HEK293 (cell line): ENCODE data around the gene GABRD.
A peak's percentile ranks its signal among the peaks of the same experiment; 100 is the strongest.

Experiments used
- CTCF ChIA-PET: fragments of 350-600 bp; formaldehyde crosslinking; extraction: SDS; loops from one replicate; lab custom pipeline; 2021; ENCODE audit warnings: antibody characterized with exemption; lab: Yijun Ruan, JAX
- POLR2A ChIA-PET: fragments of 300-600 bp; formaldehyde crosslinking; extraction: SDS; loops from one replicate; lab custom pipeline; 2020; ENCODE audit warnings: antibody characterized with exemption, inconsistent platforms; lab: Yijun Ruan, JAX
- H3K27ac ChIP-seq: fragments of 200-500 bp; sonication (Bioruptor generic); 2 replicates; pipeline ENCODE4 v1.5.1; 2014; ENCODE audit warnings: low read depth, low read length, control low read depth, inconsistent platforms; ENCODE audit errors: extremely low read depth
- H3K36me3 ChIP-seq, 2 experiments: fragments of 200-500 bp in 1 of 2; sonication (Bioruptor generic) in 1 of 2; 1 replicate in 1 of 2; 2 replicates in 1 of 2; pipeline ENCODE4 v1.5.1; 2014 to 2017; ENCODE audit warnings: inconsistent platforms in 2 of 2, low read length in 2 of 2; ENCODE audit not compliant: control insufficient read depth in 2 of 2, insufficient read depth in 1 of 2
- H3K4me1 ChIP-seq: fragments of 200-500 bp; sonication (Bioruptor generic); 2 replicates; pipeline ENCODE4 v1.5.1; 2014; ENCODE audit warnings: mild to moderate bottlenecking, low read length, inconsistent platforms; ENCODE audit not compliant: control insufficient read depth, insufficient read depth
- H3K4me3 ChIP-seq: 2 replicates; pipeline ENCODE4 v1.5.1; 2011; ENCODE audit warnings: low read depth, mild to moderate bottlenecking, control low read depth, low read length, moderate library complexity
- H3K9me3 ChIP-seq: fragments of 200-500 bp; sonication (Bioruptor generic); 2 replicates; pipeline ENCODE4 v1.5.1; 2014; ENCODE audit warnings: low read depth, low read length, inconsistent platforms; ENCODE audit not compliant: control insufficient read depth, insufficient read depth
- EGR2 ChIP-seq: fragments of 450-650 bp; formaldehyde crosslinking; IDR thresholded peaks from 2 replicates; pipeline ENCODE4 v1.5.1; 2016; ENCODE audit warnings: low read depth, missing biosample characterization, missing genetic modification characterization
- GLI4 ChIP-seq: fragments of 450-650 bp; formaldehyde crosslinking; IDR thresholded peaks from 2 replicates; pipeline ENCODE4 v1.5.1; 2016; ENCODE audit warnings: missing biosample characterization, missing genetic modification characterization
- RBAK ChIP-seq: fragments of 450-650 bp; formaldehyde crosslinking; IDR thresholded peaks from 2 replicates; pipeline ENCODE4 v1.5.1; 2016; ENCODE audit warnings: missing biosample characterization, missing genetic modification characterization
- ZBTB17 ChIP-seq: fragments of 450-650 bp; formaldehyde crosslinking; IDR thresholded peaks from 2 replicates; pipeline ENCODE4 v1.5.1; 2016; ENCODE audit warnings: missing biosample characterization, missing genetic modification characterization
- ZIC2 ChIP-seq: fragments of 450-650 bp; formaldehyde crosslinking; IDR thresholded peaks from 2 replicates; pipeline ENCODE4 v1.5.1; 2016; ENCODE audit warnings: missing biosample characterization, missing genetic modification characterization
- ZNF174 ChIP-seq: fragments of 450-650 bp; formaldehyde crosslinking; IDR thresholded peaks from 2 replicates; pipeline ENCODE4 v1.5.0; 2017; ENCODE audit warnings: missing biosample characterization, mild to moderate bottlenecking, missing genetic modification characterization
- ZNF248 ChIP-seq: fragments of 450-650 bp; formaldehyde crosslinking; IDR thresholded peaks from 2 replicates; pipeline ENCODE4 v1.5.1; 2017; ENCODE audit warnings: missing biosample characterization, missing genetic modification characterization
- ZNF426 ChIP-seq: fragments of 450-650 bp; formaldehyde crosslinking; IDR thresholded peaks from 2 replicates; pipeline ENCODE4 v1.5.1; 2017; ENCODE audit warnings: missing biosample characterization, missing genetic modification characterization, mild to moderate bottlenecking, inconsistent platforms, moderate library complexity
- ZNF548 ChIP-seq: fragments of 450-650 bp; formaldehyde crosslinking; IDR thresholded peaks from 2 replicates; pipeline ENCODE4 v1.5.1; 2016; ENCODE audit warnings: missing biosample characterization, missing genetic modification characterization
- ZNF558 ChIP-seq: fragments of 450-650 bp; formaldehyde crosslinking; IDR thresholded peaks from 2 replicates; pipeline ENCODE4 v1.5.1; 2016; ENCODE audit warnings: missing biosample characterization, missing genetic modification characterization
- ZNF837 ChIP-seq: fragments of 450-650 bp; formaldehyde crosslinking; IDR thresholded peaks from 2 replicates; pipeline ENCODE4 v1.5.1; 2016; ENCODE audit warnings: missing biosample characterization, missing genetic modification characterization
- TF ChIP-seq, protein P1 (sequence below): fragments of 450-650 bp; formaldehyde crosslinking; IDR thresholded peaks from 2 replicates; pipeline ENCODE4 v1.5.1; 2016; ENCODE audit warnings: missing biosample characterization, missing genetic modification characterization
- TF ChIP-seq, protein P2 (sequence below): fragments of 450-650 bp; formaldehyde crosslinking; IDR thresholded peaks from 2 replicates; pipeline ENCODE4; 2016; ENCODE audit warnings: missing biosample characterization, missing genetic modification characterization
- TF ChIP-seq, protein P3 (sequence below): fragments of 450-650 bp; formaldehyde crosslinking; conservative IDR thresholded peaks from 2 replicates; pipeline ENCODE4 v1.5.1; 2016; ENCODE audit warnings: low read depth, missing biosample characterization, missing genetic modification characterization
- TF ChIP-seq, protein P4 (sequence below): fragments of 450-650 bp; formaldehyde crosslinking; IDR thresholded peaks from 2 replicates; pipeline ENCODE4 v1.5.1; 2016; ENCODE audit warnings: missing biosample characterization, missing genetic modification characterization
- TF ChIP-seq, protein P5 (sequence below): fragments of 450-650 bp; formaldehyde crosslinking; IDR thresholded peaks from 2 replicates; pipeline ENCODE4 v1.5.1; 2016; ENCODE audit warnings: missing biosample characterization, missing genetic modification characterization, low read depth

GABRD gene

DNA sequence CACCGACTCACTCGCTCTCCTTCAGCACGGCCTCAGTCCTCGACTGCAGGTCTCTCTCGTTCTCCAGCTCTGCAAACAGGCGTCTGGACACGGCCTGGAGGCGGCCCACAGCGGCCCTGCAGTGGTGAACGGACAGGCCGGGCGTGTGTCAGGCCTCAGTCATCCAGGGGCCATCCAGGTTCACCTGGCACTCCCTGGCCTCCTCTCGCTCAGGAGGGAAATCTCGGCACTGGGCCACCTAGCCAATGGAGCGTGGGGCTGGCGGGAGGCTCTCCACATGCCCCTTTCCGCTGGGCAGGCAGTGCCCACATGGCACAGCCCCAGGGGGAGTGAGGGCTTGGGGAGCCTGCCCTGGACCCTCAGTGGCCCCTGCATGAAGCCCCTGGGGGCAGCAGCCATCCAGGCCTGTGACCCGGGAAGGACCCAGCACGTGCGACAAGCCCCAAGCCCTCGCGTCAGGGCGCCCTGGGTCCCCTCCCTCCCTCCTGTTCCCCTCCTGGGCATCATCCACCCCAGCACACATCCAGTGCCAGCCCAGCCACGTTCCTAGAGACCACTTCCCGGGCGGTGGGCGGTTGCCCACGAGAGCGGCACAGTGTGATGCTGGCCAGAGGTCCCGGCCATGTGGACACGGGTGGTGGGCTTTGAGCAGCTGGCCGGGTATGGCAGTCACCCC lies 33.6 kb upstream of the GABRD start (continued):
- TF ChIP-seq, protein P1, sequence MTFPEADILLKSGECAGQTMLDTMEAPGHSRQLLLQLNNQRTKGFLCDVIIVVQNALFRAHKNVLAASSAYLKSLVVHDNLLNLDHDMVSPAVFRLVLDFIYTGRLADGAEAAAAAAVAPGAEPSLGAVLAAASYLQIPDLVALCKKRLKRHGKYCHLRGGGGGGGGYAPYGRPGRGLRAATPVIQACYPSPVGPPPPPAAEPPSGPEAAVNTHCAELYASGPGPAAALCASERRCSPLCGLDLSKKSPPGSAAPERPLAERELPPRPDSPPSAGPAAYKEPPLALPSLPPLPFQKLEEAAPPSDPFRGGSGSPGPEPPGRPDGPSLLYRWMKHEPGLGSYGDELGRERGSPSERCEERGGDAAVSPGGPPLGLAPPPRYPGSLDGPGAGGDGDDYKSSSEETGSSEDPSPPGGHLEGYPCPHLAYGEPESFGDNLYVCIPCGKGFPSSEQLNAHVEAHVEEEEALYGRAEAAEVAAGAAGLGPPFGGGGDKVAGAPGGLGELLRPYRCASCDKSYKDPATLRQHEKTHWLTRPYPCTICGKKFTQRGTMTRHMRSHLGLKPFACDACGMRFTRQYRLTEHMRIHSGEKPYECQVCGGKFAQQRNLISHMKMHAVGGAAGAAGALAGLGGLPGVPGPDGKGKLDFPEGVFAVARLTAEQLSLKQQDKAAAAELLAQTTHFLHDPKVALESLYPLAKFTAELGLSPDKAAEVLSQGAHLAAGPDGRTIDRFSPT (tag by site-specific recombination): no peak
- TF ChIP-seq, protein P2, sequence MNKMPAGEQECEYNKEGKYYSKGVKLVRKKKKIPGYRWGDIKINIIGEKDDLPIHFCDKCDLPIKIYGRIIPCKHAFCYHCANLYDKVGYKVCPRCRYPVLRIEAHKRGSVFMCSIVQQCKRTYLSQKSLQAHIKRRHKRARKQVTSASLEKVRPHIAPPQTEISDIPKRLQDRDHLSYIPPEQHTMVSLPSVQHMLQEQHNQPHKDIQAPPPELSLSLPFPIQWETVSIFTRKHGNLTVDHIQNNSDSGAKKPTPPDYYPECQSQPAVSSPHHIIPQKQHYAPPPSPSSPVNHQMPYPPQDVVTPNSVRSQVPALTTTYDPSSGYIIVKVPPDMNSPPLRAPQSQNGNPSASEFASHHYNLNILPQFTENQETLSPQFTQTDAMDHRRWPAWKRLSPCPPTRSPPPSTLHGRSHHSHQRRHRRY (tag by site-specific recombination): no peak
- TF ChIP-seq ZNF558 (tag by site-specific recombination) (no peak), ZNF174 (tag by site-specific recombination) (no peak), EGR2 (tag by site-specific recombination) (no peak), RBAK (tag by site-specific recombination) (no peak), ZNF426 (tag by site-specific recombination) (no peak)

DNA sequence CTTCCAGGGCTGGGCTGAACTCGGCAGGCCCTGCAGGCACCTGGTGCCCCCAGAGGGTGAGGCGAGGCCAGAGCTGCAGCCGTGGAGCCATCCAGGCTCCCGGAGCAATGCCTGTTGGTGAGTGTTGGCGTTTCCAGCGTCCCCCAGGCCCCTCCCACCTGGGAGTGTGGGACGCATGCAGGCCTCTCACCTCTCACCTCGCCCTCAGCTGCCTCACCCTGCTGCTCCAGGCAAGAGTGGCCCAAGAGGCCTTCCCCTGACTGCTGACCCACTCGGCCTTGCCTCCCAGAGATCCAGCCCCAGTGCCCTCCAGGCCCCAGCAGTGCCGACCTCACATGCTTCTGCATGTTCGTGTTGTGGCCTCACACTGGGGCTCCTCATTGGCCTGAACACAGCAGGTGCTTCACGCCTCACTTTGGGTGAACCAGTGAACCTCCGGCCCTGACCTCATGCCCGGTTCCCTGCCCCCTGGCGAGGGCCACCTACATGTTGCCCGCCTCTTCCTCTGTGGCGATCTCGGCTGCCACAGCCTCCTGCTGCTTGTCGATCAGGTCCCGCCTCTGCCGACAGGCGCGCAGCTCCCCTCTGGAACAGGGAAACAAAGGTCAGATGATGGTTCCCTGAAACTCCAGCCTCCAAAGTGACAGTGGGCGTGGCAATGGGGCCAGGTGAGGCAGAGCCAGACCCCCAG lies 32.5 kb upstream of the GABRD start:
- no peaks in the 10 kb centered on the region for H3K4me1 ChIP-seq
- ChIA-PET POLR2A (interaction anchor here (0.5 kb wide), 1 partner anchor 21 kb away, joined by 6 read pairs; no protein-coding TSS in a partner anchor), CTCF (interaction anchor here (1.0 kb wide), 1 partner anchor 26 kb away, joined by 3 read pairs; no protein-coding TSS in a partner anchor)

DNA sequence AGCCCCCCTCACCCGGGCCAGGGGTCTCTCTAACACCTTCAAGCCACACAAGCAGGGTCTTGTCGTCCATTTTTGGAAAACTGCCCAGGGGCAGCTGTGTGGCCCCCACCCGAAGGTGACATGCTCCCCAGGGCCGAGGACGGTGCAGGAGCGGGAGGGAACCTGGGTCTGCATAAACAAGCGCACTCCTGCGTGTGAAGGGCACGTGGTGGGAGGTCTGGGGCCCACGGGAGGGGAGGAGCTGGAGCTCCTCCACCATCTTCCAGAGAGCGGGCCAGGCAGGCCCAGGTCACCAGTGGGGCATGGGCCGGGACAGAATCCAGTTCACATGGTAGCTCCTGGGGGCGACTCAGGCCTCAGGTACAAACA lies 32.0 kb upstream of the GABRD start:
- Histone ChIP-seq H3K36me3 (no peaks in the 10 kb centered on the region), H3K4me1 (no peaks in the 10 kb centered on the region), H3K27ac (no peak overlapping the region), H3K4me3 (no peak overlapping the region), H3K9me3 (no peaks in the 10 kb centered on the region)
- ChIA-PET POLR2A (interaction anchor here (0.5 kb wide), 1 partner anchor 20 kb away, joined by 6 read pairs; no protein-coding TSS in a partner anchor), CTCF (interaction anchor here (1.0 to 1.8 kb wide), 2 partner anchors 26 to 187 kb away, joined by 3 to 4 read pairs; no protein-coding TSS in a partner anchor)
- TF ChIP-seq, protein P3, sequence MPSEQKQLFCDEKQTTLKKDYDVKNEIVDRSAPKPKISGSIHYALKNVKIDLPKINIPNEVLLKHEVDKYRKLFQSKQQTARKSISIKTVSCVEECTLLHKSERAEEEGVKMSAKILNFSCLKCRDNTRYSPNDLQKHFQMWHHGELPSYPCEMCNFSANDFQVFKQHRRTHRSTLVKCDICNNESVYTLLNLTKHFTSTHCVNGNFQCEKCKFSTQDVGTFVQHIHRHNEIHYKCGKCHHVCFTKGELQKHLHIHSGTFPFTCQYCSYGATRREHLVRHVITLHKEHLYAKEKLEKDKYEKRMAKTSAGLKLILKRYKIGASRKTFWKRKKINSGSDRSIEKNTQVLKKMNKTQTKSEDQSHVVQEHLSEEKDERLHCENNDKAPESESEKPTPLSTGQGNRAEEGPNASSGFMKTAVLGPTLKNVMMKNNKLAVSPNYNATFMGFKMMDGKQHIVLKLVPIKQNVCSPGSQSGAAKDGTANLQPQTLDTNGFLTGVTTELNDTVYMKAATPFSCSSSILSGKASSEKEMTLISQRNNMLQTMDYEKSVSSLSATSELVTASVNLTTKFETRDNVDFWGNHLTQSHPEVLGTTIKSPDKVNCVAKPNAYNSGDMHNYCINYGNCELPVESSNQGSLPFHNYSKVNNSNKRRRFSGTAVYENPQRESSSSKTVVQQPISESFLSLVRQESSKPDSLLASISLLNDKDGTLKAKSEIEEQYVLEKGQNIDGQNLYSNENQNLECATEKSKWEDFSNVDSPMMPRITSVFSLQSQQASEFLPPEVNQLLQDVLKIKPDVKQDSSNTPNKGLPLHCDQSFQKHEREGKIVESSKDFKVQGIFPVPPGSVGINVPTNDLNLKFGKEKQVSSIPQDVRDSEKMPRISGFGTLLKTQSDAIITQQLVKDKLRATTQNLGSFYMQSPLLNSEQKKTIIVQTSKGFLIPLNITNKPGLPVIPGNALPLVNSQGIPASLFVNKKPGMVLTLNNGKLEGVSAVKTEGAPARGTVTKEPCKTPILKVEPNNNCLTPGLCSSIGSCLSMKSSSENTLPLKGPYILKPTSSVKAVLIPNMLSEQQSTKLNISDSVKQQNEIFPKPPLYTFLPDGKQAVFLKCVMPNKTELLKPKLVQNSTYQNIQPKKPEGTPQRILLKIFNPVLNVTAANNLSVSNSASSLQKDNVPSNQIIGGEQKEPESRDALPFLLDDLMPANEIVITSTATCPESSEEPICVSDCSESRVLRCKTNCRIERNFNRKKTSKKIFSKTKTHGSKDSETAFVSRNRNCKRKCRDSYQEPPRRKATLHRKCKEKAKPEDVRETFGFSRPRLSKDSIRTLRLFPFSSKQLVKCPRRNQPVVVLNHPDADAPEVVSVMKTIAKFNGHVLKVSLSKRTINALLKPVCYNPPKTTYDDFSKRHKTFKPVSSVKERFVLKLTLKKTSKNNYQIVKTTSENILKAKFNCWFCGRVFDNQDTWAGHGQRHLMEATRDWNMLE (tag by site-specific recombination): no peak
- no peak for TF ChIP-seq ZNF548 (tag by site-specific recombination)
- no peak for TF ChIP-seq ZNF837 (tag by site-specific recombination)
- TF ChIP-seq, protein P1 (tag by site-specific recombination): no peak
- TF ChIP-seq, protein P4, sequence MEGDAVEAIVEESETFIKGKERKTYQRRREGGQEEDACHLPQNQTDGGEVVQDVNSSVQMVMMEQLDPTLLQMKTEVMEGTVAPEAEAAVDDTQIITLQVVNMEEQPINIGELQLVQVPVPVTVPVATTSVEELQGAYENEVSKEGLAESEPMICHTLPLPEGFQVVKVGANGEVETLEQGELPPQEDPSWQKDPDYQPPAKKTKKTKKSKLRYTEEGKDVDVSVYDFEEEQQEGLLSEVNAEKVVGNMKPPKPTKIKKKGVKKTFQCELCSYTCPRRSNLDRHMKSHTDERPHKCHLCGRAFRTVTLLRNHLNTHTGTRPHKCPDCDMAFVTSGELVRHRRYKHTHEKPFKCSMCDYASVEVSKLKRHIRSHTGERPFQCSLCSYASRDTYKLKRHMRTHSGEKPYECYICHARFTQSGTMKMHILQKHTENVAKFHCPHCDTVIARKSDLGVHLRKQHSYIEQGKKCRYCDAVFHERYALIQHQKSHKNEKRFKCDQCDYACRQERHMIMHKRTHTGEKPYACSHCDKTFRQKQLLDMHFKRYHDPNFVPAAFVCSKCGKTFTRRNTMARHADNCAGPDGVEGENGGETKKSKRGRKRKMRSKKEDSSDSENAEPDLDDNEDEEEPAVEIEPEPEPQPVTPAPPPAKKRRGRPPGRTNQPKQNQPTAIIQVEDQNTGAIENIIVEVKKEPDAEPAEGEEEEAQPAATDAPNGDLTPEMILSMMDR (tag by site-specific recombination): no peak
- TF ChIP-seq ZNF426 (tag by site-specific recombination): no peak
- no peak for TF ChIP-seq ZBTB17 (tag by site-specific recombination)
- TF ChIP-seq ZNF248: no peak

More for the DNA sequence above, 32.5 kb upstream of the GABRD start:
- Histone ChIP-seq H3K27ac (no peak overlapping the region), H3K4me3 (no peak overlapping the region), H3K9me3 (no peaks in the 10 kb centered on the region)
- TF ChIP-seq GLI4 (tag by site-specific recombination) (no peak), ZIC2 (tag by site-specific recombination) (0 out of 2 replicates have a peak, but pooled peaks have one; percentile 14)
- TF ChIP-seq, protein P5, sequence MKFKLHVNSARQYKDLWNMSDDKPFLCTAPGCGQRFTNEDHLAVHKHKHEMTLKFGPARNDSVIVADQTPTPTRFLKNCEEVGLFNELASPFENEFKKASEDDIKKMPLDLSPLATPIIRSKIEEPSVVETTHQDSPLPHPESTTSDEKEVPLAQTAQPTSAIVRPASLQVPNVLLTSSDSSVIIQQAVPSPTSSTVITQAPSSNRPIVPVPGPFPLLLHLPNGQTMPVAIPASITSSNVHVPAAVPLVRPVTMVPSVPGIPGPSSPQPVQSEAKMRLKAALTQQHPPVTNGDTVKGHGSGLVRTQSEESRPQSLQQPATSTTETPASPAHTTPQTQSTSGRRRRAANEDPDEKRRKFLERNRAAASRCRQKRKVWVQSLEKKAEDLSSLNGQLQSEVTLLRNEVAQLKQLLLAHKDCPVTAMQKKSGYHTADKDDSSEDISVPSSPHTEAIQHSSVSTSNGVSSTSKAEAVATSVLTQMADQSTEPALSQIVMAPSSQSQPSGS (tag by site-specific recombination): no peak
- TF ChIP-seq, all 188 proteins: peak for 1
- no peaks in the 10 kb centered on the region for H3K36me3 ChIP-seq
